ENCODE results near the gene TMUB1.

DNA sequence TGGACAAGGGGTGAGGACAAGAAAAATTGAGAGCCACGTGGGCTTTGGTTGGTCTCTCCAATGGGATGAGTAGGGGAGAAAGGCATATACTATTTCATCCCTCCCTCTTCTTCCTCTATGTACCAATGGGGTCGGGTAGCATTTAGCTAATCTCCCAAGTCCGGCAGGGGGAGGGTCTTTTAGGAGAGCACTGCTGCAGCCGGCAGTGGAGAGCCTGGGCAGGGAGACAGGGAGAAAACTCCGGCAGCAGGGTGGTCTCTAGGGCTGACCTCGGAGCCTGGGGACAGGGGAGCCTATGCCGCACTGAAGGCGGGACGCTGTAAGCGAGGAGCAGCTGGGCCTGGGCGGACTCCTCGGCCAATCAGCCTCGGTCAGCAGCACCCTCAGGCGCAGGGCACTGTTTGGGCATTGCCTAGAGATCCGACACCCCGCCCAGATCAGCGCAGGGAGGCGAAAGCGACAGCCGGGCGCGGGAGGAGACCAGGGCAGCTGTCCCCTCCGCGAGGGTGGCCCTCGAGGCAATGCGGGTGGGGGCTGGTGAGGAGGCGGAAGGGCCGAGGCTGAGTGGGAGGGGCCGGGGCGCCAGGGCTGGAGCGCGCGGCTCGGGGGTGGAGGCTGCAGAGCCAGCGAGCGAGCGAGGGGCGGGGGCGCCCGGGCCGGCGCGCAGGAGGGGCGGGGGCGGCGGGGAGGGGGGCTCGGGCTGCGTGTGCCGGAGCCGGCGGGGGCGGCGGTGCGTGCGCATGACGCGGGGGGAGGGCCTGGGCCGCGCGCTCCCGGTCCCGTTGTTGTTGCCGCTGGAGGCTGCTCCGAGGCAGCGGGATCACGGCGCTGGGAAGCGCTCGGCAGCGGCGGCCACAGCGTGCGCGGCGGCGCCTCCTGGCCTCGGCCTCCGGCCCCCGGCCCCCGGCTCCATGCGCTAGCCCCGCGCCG lies 2.7 kb upstream of the TMUB1 start, which contains the start of gene AGAP3:
- TF ChIP-seq, protein P1, sequence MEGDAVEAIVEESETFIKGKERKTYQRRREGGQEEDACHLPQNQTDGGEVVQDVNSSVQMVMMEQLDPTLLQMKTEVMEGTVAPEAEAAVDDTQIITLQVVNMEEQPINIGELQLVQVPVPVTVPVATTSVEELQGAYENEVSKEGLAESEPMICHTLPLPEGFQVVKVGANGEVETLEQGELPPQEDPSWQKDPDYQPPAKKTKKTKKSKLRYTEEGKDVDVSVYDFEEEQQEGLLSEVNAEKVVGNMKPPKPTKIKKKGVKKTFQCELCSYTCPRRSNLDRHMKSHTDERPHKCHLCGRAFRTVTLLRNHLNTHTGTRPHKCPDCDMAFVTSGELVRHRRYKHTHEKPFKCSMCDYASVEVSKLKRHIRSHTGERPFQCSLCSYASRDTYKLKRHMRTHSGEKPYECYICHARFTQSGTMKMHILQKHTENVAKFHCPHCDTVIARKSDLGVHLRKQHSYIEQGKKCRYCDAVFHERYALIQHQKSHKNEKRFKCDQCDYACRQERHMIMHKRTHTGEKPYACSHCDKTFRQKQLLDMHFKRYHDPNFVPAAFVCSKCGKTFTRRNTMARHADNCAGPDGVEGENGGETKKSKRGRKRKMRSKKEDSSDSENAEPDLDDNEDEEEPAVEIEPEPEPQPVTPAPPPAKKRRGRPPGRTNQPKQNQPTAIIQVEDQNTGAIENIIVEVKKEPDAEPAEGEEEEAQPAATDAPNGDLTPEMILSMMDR (IDR thresholded peaks at IDR 0.05; ENCODE audit: low read depth, low read length): no peak
- no peak for TF ChIP-seq EZH2phosphoT487 (IDR thresholded peaks at IDR 0.05; ENCODE audit: low read depth)

All from OCI-LY3 (cell line).